ENCODE measurements around the gene ISLR.

DNA sequence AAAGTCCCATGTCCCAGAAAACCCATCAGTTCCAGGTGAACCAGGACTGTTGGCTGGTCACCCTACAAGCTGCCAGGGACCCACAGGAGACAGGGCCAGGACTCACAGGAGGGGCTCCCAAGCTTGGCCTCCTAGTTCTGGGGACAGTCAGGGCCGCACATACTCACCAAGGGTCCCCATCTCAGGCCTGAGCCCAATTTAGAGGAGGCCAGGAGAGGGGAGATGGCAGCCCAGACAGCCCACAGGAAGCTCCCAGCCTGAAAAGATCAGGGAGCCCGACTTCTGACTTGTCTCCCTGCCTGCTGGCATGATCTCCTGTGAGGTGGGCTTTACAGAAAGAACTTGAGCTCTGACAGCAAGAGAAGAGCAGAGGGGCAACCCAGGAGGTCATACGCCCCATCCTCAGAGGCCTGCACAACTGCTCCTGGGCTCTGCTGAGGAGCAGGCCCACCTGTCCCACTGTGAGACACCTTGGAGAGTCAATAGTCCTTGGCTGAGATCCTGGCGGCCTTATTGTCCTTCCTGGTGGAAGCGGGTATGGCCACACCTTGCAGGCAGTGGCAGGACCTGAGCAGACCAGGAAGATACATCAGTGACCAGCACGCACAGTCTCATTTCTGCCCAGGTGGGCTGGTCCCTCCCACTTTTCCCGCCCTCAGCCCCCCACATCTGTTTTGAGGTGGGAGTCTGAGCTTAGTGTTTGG lies 2.5 kb upstream of the ISLR start:
- TF ChIP-seq GATA3 (IDR thresholded peaks at IDR 0.05; ENCODE audit: low read depth, low read length) = no peak
- TF ChIP-seq GATA2 (IDR thresholded peaks at IDR 0.05; ENCODE audit: low read depth, low read length) = no peak
